Measurements from ENCODE around the gene KIN.

KIN gene, protein sequence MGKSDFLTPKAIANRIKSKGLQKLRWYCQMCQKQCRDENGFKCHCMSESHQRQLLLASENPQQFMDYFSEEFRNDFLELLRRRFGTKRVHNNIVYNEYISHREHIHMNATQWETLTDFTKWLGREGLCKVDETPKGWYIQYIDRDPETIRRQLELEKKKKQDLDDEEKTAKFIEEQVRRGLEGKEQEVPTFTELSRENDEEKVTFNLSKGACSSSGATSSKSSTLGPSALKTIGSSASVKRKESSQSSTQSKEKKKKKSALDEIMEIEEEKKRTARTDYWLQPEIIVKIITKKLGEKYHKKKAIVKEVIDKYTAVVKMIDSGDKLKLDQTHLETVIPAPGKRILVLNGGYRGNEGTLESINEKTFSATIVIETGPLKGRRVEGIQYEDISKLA

DNA sequence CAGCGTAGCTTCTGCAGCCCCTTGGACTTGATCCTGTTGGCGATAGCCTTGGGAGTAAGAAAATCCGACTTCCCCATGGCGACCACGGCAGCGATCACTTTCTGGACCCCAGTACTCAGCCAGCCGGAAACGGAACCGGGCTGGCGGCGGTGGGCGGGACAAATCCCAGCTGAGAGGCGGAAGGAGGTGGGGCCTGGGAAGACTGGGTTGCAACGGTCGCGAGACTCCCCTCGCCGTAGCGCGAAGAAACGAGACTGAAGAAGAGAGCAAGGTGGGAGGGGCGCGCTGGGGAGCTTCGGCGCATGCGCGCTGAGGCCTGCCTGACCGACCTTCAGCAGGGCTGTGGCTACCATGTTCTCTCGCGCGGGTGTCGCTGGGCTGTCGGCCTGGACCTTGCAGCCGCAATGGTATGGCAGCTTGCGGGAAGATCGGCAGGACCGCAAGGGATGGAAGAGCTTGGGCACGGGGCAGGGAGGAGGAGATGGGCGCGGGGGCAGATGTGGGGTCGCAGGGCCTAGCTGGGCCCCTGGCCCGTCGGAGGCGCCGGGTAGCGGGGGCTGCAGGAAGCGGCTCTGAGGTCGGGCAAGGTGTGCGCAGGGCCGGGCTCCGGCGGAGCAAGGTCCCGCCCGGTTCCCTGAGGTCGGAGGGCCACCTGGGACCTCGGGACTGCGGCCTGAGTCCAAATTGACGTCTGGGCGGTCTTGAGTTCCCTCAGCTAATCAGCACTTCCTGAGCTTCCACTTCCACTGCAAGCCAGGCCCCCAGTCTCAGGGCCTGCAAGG lies at the start of gene KIN, which contains the start of gene ATP5F1C:
Gene KIN (minus strand): TSS at position 137 of the 782 bp plus-strand sequence. CDS start 60 bp downstream, at position 77.
Gene ATP5F1C (plus strand): TSS at position 321 of the 782 bp plus-strand sequence. CDS start 31 bp downstream, at position 352.
- TF ChIP-seq, protein P1, sequence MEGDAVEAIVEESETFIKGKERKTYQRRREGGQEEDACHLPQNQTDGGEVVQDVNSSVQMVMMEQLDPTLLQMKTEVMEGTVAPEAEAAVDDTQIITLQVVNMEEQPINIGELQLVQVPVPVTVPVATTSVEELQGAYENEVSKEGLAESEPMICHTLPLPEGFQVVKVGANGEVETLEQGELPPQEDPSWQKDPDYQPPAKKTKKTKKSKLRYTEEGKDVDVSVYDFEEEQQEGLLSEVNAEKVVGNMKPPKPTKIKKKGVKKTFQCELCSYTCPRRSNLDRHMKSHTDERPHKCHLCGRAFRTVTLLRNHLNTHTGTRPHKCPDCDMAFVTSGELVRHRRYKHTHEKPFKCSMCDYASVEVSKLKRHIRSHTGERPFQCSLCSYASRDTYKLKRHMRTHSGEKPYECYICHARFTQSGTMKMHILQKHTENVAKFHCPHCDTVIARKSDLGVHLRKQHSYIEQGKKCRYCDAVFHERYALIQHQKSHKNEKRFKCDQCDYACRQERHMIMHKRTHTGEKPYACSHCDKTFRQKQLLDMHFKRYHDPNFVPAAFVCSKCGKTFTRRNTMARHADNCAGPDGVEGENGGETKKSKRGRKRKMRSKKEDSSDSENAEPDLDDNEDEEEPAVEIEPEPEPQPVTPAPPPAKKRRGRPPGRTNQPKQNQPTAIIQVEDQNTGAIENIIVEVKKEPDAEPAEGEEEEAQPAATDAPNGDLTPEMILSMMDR (IDR thresholded peaks at IDR 0.05; ENCODE audit: low read length, missing control alignments) = no peak
- peak within 1 kb of the TSS; percentile 95 for H3K4me3 ChIP-seq (replicated peaks; ENCODE audit: low read depth, low read length)
- peak; percentile 98 for DNase-seq (ENCODE audit: low read depth)

DNA sequence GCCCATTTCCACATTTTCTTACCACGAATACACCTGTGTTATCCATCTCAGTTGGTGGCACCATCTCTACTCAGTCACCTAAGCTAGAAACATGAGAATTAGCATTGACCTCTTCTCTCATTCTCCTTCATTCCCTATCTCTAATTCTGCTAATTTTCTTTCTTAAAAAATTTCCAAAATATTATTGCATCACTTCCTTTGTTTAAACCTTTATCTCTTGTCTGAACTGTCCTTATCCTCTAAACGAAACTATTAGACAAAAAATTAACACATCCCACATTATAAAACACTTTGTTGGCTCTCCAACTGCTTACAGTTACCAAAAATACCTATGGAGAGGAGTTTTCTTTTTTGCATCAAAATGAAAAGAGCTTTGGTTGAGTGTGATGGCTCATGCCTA lies 48.8 kb upstream of the KIN start:
- no peak overlapping the region for H3K4me3 ChIP-seq (replicated peaks; ENCODE audit: low read depth, low read length)
- TF ChIP-seq, protein P1 (IDR thresholded peaks at IDR 0.05; ENCODE audit: low read length, missing control alignments) = no peak
- no peak for DNase-seq (ENCODE audit: low read depth)

DNA sequence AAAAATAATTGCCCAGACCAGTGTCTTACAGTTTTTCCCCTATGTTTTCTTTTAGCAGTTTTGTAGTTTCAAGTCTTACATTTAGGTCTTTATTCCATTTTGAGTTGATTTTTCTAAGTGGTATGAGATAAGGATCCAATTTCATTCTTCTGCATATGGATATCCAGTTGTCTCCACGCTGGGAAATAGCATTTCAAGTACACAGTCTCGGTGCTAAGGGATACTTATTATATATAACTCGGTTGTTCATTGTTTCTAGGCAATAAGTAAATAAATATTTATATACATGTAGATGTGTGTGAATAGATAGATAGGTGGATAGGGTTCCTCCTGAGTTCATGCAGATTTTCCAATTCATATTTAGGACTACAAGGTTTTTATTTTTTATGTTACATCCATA lies 46.5 kb upstream of the KIN start:
- DNase-seq (ENCODE audit: low read depth) = no peak
- no peak overlapping the region for H3K4me3 ChIP-seq (replicated peaks; ENCODE audit: low read depth, low read length)
- TF ChIP-seq, protein P1 (IDR thresholded peaks at IDR 0.05; ENCODE audit: low read length, missing control alignments) = no peak

DNA sequence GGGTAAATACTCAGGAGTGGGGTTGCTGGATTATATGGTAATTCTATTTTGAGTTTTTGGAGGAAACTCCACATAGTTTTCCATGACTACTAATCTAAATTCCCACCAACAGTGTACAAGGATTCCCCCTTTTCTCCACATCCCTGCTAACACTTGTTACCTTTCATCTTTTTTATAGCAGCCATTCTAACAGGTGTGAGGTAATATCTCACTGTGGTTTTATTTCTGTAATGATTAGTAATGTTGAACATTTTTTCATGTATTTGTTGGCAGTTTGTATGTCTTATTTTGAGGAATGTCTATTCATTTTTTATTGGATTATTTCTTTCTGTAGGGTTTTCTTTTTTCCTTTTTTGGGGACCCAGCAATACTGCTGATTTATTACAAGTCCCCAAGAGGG lies 45.4 kb upstream of the KIN start:
- TF ChIP-seq, protein P1 (IDR thresholded peaks at IDR 0.05; ENCODE audit: low read length, missing control alignments) = no peak
- H3K4me3 ChIP-seq (replicated peaks; ENCODE audit: low read depth, low read length) = no peak overlapping the region
- DNase-seq (ENCODE audit: low read depth) = no peak

DNA sequence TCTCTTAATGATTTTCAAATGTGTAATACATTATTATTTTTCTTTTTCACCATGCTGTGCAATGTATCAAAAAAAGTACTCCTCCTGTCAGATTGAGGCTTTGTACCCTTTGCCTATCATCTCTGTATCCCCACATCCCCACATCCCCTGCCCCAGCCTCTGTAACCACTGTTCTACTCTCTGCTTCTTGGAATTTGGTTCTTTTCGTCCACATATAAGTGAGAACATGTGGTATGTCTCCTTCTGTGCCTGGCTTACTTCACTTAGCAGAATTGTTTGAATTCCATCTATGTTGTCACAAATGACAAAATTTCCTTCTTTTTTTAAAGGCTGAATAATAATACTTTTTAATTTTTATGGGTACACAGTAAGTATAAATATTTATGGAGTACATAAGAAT lies 44.3 kb upstream of the KIN start:
- DNase-seq (ENCODE audit: low read depth) = no peak
- no peak overlapping the region for H3K4me3 ChIP-seq (replicated peaks; ENCODE audit: low read depth, low read length)
- TF ChIP-seq, protein P1 (IDR thresholded peaks at IDR 0.05; ENCODE audit: low read length, missing control alignments) = no peak

DNA sequence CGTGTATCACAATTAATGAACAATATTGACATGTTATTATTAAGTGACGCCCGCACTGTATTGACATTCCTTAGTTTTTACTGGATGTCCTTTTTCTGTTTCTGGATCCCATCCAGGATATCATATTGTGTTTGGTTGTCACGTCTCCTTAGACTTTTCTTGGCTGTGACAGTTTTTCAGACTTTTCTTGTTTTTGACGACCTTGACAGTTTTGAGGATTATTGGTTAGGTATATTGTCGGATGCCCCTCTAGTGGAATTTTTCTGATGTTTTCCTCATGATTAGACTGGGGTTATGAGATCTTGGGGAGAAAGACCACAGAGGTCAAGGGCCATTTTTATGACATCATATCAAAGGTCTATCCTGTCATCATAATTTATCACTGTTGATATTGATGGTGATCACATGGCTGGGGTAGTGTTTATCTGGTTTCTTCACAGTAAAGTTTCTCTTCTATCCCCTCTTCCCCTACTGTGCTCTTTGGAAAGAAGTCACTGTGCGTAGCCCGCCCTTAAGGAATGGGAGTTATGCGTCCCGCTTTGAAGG lies 41.6 kb upstream of the KIN start:
- DNase-seq (ENCODE audit: low read depth) = no peak
- TF ChIP-seq, protein P1 (IDR thresholded peaks at IDR 0.05; ENCODE audit: low read length, missing control alignments) = no peak
- H3K4me3 ChIP-seq (replicated peaks; ENCODE audit: low read depth, low read length) = no peak overlapping the region
